CD4-positive, CD25-positive, alpha-beta regulatory T cell (primary cell): Measurements from ENCODE around the gene ASXL2. TPM values are rescaled to one million over a fixed set of nuclear protein-coding genes. Genes with fewer than 3 reads are reported as not detected.
"Not testable (repeated sequence)": the region's sequence is repeated elsewhere in the genome, so short reads cannot be mapped to it uniquely, and the experiment has no call there.

Source experiments
- ATAC-seq, 2 donors: fragments of 150-1000 bp; cut with Tn5 transposase; one replicate each; pipeline ENCODE4 v1.10.0; 2021; ENCODE audit warnings: low read depth in 2 of 2, moderate number of reproducible peaks in 2 of 2, moderate library complexity in 1 of 2
- DNase-seq, 3 donors: peaks; one replicate each; pipeline versions ENCODE4 v3.0.0 to v3.0.0-alpha.2; 2012 to 2022; ENCODE audit warnings: mixed read lengths in 1 of 3
- H3K27ac ChIP-seq: one replicate; pipeline ENCODE4 v1.7.0; 2013; ENCODE audit warnings: mild to moderate bottlenecking, low read length; ENCODE audit not compliant: insufficient read depth, poor library complexity, severe bottlenecking
- H3K27me3 ChIP-seq: one replicate; pipeline ENCODE4 v1.7.0; 2013; ENCODE audit warnings: low read length; ENCODE audit not compliant: control insufficient read depth, insufficient read depth
- H3K36me3 ChIP-seq: one replicate; pipeline ENCODE4 v1.7.0; 2013; ENCODE audit warnings: mild to moderate bottlenecking, low read length, moderate library complexity; ENCODE audit not compliant: control insufficient read depth, insufficient read depth
- H3K4me1 ChIP-seq: 2 replicates; pipeline ENCODE4 v1.7.0; 2013; ENCODE audit warnings: mild to moderate bottlenecking, low read length; ENCODE audit not compliant: insufficient read depth, control insufficient read depth, poor library complexity, severe bottlenecking
- H3K4me3 ChIP-seq: one replicate; pipeline ENCODE4 v1.7.0; 2013; ENCODE audit warnings: low read depth, mild to moderate bottlenecking, low read length, moderate library complexity
- H3K9me3 ChIP-seq, 2 experiments: 1 replicate in 1 of 2; 2 replicates in 1 of 2; pipeline ENCODE4 v1.7.0; 2013; ENCODE audit warnings: low read length in 2 of 2, mild to moderate bottlenecking in 1 of 2, moderate library complexity in 1 of 2; ENCODE audit not compliant: control insufficient read depth in 2 of 2
- H3K27ac Mint-ChIP-seq, 3 donors: one replicate each; pipeline ENCODE4 v1.8.0; 2020 to 2022; ENCODE audit warnings: mild to moderate bottlenecking in 3 of 3, mixed read lengths in 3 of 3, moderate library complexity in 2 of 3
- H3K27me3 Mint-ChIP-seq: one replicate; pipeline ENCODE4 v1.8.0; 2022; ENCODE audit warnings: mild to moderate bottlenecking, mixed read lengths
- H3K36me3 Mint-ChIP-seq: one replicate; pipeline ENCODE4 v1.8.0; 2020; ENCODE audit warnings: mixed read lengths
- H3K4me1 Mint-ChIP-seq, 4 donors: one replicate each; pipeline ENCODE4 v1.8.0; 2020 to 2022; ENCODE audit warnings: mixed read lengths in 4 of 4, mild to moderate bottlenecking in 1 of 4
- H3K4me3 Mint-ChIP-seq, 4 donors: one replicate each; pipeline ENCODE4 v1.8.0; 2020 to 2022; ENCODE audit warnings: mild to moderate bottlenecking in 4 of 4, mixed read lengths in 4 of 4, moderate library complexity in 3 of 4
- H3K9me3 Mint-ChIP-seq, 7 donors: one replicate each; pipeline ENCODE4 v1.8.0; 2020 to 2022; ENCODE audit warnings: mixed read lengths in 7 of 7, mild to moderate bottlenecking in 3 of 7, moderate library complexity in 2 of 7
- polyA plus RNA-seq, 4 donors: library from polyadenylated mRNA; unstranded; fragments of 300-500 nt; fragmentation: Illumina TruSeq; gene quantifications; one replicate each; pipeline ENCODE4 v1.2.3, GENCODE V29; 2021
- total RNA-seq: library from RNA; stranded (reverse); gene quantifications from one replicate; pipeline ENCODE4 v1.2.3, GENCODE V29; 2022

Gene ASXL2
- total and polyA plus RNA-seq, 5 donors from 2014 or later, result 6.8 to 48.6 (median 8.2) TPM

DNA sequence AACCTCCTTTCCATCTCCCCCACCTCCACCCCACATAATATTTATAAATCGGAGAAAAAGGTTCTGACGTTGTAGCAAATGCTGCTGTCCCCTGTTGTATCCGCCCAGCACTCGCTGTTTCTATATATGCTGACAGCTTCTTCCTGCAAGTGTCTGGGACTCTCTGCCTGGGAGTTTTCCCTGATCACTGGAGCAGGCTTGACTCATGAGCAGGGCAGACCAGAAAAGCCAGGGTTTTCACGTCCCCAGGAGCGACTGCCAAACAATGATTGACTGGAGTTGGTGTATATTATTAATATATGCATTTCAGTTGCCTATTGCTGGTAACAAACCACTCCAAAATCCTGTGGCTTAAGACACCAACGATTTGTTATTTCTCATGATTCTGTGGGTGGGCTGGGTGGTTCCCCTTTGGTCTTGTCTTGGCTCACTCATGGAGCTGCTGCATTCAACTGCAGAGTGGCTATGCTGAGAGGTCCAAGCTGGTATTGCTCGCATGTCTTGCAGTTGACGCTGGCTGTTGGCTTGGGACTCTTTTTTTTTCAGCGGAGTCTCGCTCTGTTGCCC is 21.2 kb upstream of the ASXL2 start:
- H3K9me3 Mint-ChIP-seq, result peaks cover 0 to 1% (median 0%) of the 10 kb centered on the region in 7 donors
- no peaks in the 10 kb centered on the region for H3K9me3 ChIP-seq
- peak overlapping the region in 1 of 4 donors; percentile 40 for H3K4me3 Mint-ChIP-seq
- DNase-seq (no peak), ATAC-seq (no peak)
- no peak overlapping the region for H3K27ac Mint-ChIP-seq
- H3K4me3 ChIP-seq, result no peak overlapping the region
- H3K27ac ChIP-seq, result no peak overlapping the region
- H3K36me3 Mint-ChIP-seq, result no peaks in the 10 kb centered on the region
- H3K4me1 ChIP-seq, result no peaks in the 10 kb centered on the region
- H3K36me3 ChIP-seq, result no peaks in the 10 kb centered on the region
- H3K27me3 Mint-ChIP-seq, result peaks cover 18% of the 10 kb centered on the region
- peaks cover 2% of the 10 kb centered on the region for H3K27me3 ChIP-seq
- H3K4me1 Mint-ChIP-seq, result no peaks in the 10 kb centered on the region

- no peaks in the 10 kb centered on the region for H3K36me3 Mint-ChIP-seq
- Histone ChIP-seq H3K4me1 (no peaks in the 10 kb centered on the region), H3K36me3 (no peaks in the 10 kb centered on the region), H3K4me3 (no peak overlapping the region), H3K27ac (no peak overlapping the region), H3K9me3 (no peaks in the 10 kb centered on the region), H3K27me3 (peaks cover 2% of the 10 kb centered on the region)
- peaks cover 0 to 1% (median 0%) of the 10 kb centered on the region in 7 donors for H3K9me3 Mint-ChIP-seq
- no peak overlapping the region for H3K4me3 Mint-ChIP-seq
- peaks cover 18% of the 10 kb centered on the region for H3K27me3 Mint-ChIP-seq
- H3K27ac Mint-ChIP-seq, result no peak overlapping the region
- DNase-seq (no peak), ATAC-seq (no peak)
- no peaks in the 10 kb centered on the region for H3K4me1 Mint-ChIP-seq
Measured at GRCh38 chr2:25897506-25897905, 19.2 kb upstream of the ASXL2 start.

GRCh38 chr2:25896308-25896707 is 18.0 kb upstream of the ASXL2 start:
- not testable (repeated sequence) for H3K9me3 ChIP-seq, DNase-seq, H3K36me3 Mint-ChIP-seq, ATAC-seq, H3K4me3 Mint-ChIP-seq, H3K4me3 ChIP-seq, H3K27me3 ChIP-seq, H3K4me1 Mint-ChIP-seq, H3K27ac ChIP-seq, H3K36me3 ChIP-seq, H3K9me3 Mint-ChIP-seq, H3K4me1 ChIP-seq
- Mint-ChIP-seq H3K27me3 (peaks cover 20% of the 10 kb centered on the region), H3K27ac (peak overlapping the region in 1 of 3 donors; percentile 48)

GRCh38 chr2:25895610-25896009 is 17.3 kb upstream of the ASXL2 start:
- peak overlapping the region in 1 of 3 donors; percentile 34 for H3K27ac Mint-ChIP-seq
- H3K4me1 Mint-ChIP-seq, result no peaks in the 10 kb centered on the region
- H3K4me3 Mint-ChIP-seq, result no peak overlapping the region

GRCh38 chr2:25895018-25895417 is 16.7 kb upstream of the ASXL2 start:
- H3K9me3 Mint-ChIP-seq, result peaks cover 0 to 1% (median 0%) of the 10 kb centered on the region in 7 donors

More at GRCh38 chr2:25895610-25896009, 17.3 kb upstream of the ASXL2 start:
- Histone ChIP-seq H3K4me1 (no peaks in the 10 kb centered on the region), H3K27ac (no peak overlapping the region), H3K9me3 (no peaks in the 10 kb centered on the region), H3K27me3 (peaks cover 4% of the 10 kb centered on the region), H3K36me3 (no peaks in the 10 kb centered on the region), H3K4me3 (no peak overlapping the region)
- peaks cover 18% of the 10 kb centered on the region for H3K27me3 Mint-ChIP-seq
- peaks cover 0 to 1% (median 0%) of the 10 kb centered on the region in 7 donors for H3K9me3 Mint-ChIP-seq
- DNase-seq (no peak), ATAC-seq (no peak)
- H3K36me3 Mint-ChIP-seq, result no peaks in the 10 kb centered on the region

GRCh38 chr2:25894135-25894830 is 16.0 kb upstream of the ASXL2 start:
- Mint-ChIP-seq H3K4me3 (no peak overlapping the region), H3K4me1 (no peaks in the 10 kb centered on the region), H3K27me3 (peaks cover 15% of the 10 kb centered on the region), H3K27ac (no peak overlapping the region), H3K9me3 (no peaks in the 10 kb centered on the region), H3K36me3 (no peaks in the 10 kb centered on the region)
- Histone ChIP-seq H3K27me3 (peaks cover 4% of the 10 kb centered on the region), H3K4me1 (no peaks in the 10 kb centered on the region), H3K9me3 (no peaks in the 10 kb centered on the region), H3K4me3 (no peak overlapping the region), H3K36me3 (no peaks in the 10 kb centered on the region), H3K27ac (no peak overlapping the region)
- DNase-seq (no peak), ATAC-seq (no peak)

More at GRCh38 chr2:25895018-25895417, 16.7 kb upstream of the ASXL2 start:
- Histone ChIP-seq H3K4me1 (no peaks in the 10 kb centered on the region), H3K27me3 (peaks cover 4% of the 10 kb centered on the region), H3K4me3 (no peak overlapping the region), H3K27ac (no peak overlapping the region), H3K36me3 (no peaks in the 10 kb centered on the region), H3K9me3 (no peaks in the 10 kb centered on the region)
- Mint-ChIP-seq H3K36me3 (no peaks in the 10 kb centered on the region), H3K27ac (no peak overlapping the region), H3K4me1 (no peaks in the 10 kb centered on the region), H3K27me3 (peaks cover 18% of the 10 kb centered on the region), H3K4me3 (no peak overlapping the region)
- ATAC-seq (no peak), DNase-seq (no peak)

DNA sequence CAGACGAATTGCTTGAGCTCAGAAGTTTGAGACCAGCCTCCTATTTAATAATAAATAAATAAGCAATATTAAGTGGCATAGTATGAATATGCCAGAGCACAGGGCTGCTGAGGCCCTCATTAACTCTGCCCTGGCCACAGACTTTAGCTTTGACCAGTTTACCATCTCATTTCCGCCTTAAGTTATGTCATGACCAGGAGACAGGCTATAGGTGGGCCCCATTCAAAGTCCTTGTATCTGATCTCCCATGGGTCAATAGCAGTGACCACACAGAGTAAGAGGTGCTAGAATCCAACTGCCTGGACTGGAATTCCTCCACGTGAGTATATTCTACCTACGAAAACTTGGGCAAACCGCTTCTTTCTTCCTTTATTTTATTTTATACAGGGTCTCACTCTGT is 13.4 kb upstream of the ASXL2 start:
- Histone ChIP-seq H3K27me3 (peaks cover 4% of the 10 kb centered on the region), H3K9me3 (no peaks in the 10 kb centered on the region), H3K4me3 (no peak overlapping the region), H3K4me1 (no peaks in the 10 kb centered on the region), H3K27ac (no peak overlapping the region), H3K36me3 (no peaks in the 10 kb centered on the region)
- H3K36me3 Mint-ChIP-seq, result no peaks in the 10 kb centered on the region
- H3K9me3 Mint-ChIP-seq, result no peaks in the 10 kb centered on the region
- no peak overlapping the region for H3K27ac Mint-ChIP-seq
- H3K4me1 Mint-ChIP-seq, result no peaks in the 10 kb centered on the region
- no peak for DNase-seq
- H3K4me3 Mint-ChIP-seq, result no peak overlapping the region
- peaks cover 14% of the 10 kb centered on the region for H3K27me3 Mint-ChIP-seq
- no peak for ATAC-seq
